ENCODE measurements around the gene RASGRP3.

RASGRP3 gene

DNA sequence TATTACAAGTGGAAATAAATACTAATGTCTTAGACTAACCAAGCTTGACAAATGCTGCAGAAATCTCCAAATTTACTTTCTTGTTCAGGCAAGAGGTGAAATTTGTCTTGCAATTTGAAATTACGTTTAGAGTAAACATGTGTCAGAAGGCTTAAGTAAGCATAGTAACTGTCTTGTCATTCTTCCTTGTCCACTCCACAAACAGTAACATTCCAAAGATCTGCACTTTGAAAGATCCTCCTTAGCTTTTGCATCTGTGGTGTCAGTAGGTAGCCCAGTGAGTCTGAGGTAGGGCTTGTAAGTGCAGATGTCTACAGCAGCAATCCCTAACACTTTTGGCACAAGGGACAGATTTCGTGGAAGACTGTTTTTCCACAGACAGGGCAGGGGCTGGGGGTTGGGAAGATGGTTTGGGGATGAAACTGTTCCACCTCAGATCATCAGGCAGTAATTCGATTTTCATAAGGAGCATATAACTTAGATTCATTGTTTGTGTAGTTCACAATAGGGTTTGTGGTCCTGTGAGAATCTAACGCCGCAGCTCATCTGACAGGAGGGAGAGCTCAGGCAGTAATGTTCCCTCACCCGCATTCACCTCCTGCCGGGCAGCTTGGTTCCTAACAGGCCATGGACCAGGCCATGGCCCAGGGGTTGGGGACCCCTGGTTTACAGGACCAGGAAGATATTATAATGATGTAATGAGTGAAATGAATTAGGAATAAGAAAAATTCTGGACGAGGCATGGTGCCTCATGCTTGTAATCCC is 18.6 kb downstream of the RASGRP3 start:
- no peak for DNase-seq

GRCh38 chr2:33495683-33496082 is 19.2 kb downstream of the RASGRP3 start:
- DNase-seq, result no peak

DNA sequence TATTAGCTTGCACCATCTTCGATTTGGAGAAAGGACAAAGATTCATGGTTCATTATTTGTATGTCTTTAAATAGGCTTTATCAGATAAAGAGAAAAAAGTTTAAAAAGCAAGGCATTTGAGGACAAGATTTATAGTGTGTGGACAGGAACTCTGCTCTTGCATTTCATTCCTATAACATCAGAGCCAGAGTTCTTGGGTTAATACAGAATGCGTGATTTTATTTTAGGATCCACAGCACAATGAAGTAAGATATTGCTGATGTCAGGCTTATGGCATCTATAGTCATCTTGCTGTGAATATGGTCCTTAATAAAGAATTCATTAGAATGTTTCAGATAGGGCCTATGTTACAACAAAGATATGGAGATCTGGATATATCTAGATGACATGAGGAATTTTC is 19.7 kb downstream of the RASGRP3 start:
- DNase-seq, result no peak

GRCh38 chr2:33496726-33497125 is 20.3 kb downstream of the RASGRP3 start:
- DNase-seq, result no peak

GRCh38 chr2:33497221-33497650 is 20.8 kb downstream of the RASGRP3 start:
- no peak for DNase-seq

DNA sequence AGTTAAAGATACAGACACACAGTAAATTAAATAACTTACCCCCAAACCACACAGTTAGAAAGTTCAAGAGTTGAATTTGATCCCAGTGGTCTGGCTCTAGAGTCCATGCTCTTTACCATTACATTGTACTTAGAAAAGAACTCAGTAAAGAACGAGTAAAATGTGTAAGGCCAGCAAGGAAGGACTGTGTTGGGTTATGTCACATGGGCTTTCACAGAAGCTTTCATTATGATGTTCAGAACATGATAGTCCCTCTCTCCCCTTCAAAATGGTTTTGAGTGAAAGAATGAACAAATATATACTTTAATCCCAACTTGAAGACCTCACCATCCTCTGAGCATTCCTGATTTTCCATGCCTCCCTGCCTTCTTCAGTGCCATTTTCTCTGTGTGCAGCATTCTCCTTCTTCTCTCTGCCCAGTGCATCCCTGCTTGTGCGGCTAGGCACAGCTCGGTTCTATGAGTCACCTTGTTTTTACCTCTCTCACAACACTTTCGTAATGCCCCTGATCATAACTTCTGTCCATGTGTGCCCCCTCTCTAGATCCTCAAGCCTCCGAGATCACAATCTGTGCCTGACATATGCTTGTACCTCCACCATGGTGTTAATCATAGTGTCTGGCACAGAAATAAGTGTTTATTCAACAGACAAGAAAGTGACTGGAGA is 22.0 kb downstream of the RASGRP3 start:
- no peak for DNase-seq

DNA sequence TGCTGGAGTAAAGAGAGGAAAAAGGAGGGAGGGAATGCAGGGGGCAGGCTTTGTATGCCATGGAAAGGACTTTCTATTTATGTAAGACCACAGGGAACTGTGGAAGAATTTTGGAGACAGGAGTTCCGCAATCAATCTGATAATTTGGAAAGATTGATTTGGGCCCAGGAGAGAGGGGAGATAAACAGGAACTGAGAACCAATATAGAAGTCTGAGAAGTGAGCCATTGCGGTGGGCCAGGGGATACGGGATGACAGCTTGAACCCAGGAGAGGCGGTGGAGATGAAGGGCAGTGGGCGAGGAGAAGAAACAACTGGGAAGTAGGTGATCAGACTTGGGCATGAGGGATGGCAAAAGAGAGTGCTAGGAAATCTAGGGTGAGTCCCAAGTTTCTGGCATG is 23.7 kb downstream of the RASGRP3 start:
- DNase-seq, result no peak

- no peak for DNase-seq
Observed at GRCh38 chr2:33502025-33502424, 25.6 kb downstream of the RASGRP3 start.

- no peak for DNase-seq
Observed at GRCh38 chr2:33503002-33503401, 26.6 kb downstream of the RASGRP3 start.

- no peak for DNase-seq
Observed at GRCh38 chr2:33505966-33506365, 29.5 kb downstream of the RASGRP3 start.

DNA sequence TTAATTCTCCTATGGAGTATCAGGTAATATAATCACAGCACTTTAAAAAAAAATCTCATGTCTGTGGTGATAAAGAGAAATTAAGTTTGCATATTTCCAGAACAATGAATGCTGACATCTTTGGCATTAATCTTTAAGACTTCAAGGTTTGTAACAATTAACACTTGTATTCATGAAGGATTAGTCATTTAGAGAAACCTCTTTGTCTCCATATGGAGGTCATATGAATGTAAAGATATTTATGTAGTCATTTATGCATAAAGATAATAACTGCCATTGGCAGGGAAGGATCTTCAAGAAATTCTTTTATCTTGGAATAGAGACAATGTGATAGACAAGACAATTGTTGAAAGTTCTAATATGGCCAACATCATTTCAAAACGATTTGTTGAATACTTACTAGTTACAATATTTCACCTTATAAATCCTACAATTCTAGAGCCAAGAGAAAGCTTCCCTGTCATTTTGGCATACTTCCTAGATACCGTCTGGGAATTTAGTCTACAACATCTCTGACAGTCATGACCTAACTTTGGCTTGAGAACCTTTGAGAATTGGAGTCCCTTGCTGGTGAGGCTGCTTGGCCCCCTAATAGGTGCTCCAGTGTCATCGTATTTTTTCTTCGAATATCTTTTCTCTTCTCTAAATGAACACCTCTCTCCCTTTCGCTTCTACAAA is 33.6 kb downstream of the RASGRP3 start:
- DNase-seq, result no peak

DNA sequence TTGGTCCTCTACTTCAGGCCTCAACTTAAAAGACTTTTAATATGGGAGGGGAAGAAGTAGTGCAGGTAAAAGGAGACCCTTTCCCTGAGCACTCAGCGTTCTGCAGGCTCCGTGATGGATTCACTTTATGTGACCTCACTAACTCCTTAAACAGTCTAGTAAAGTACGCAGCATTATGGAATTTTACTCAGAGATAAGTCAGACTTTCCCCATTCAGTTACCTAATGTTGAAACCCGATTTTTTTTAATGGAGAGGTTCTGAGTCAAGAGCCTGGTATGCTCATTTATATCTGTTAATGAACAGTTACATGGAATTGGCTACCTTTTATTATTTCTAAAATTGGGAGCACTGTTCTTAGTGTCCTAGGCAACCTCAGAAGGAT is 34.1 kb downstream of the RASGRP3 start:
- DNase-seq, result no peak

DNA sequence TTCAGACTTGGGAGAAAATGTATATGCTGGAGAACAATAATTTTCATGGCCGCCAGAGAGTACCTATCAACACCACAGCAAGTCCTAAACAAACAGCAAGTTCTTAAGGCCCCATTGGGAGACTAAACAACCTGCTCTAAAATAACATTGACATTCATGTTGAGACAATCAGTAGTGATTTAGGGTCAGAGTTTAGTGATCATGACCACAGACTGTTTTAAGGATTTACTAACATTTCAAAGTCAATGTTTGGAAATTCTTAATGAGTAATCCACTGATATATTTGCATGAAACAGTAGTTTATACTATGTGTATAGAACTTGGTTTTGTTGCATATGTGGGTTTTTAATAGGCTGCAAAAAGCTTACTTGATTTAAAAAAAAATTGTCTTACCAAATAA is 34.7 kb downstream of the RASGRP3 start:
- DNase-seq, result no peak

DNA sequence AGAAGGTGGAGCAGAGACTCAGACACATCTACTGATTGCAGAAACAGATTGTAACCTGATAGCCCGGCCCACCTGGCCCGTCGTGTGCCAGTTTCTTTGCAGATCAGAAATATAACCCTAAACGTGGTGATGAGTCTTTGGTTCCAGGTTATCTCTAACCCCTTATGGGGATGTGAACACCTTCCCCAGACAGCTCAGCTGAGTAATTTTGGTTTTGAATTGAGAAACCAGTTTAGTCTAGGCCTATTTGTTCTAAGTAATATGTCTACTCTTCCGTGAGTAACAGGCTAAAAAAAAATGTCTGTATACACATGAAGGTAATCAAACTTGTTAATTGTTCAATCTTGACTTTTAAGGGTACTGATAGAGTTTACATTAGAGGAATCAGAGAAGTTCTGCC is 35.7 kb downstream of the RASGRP3 start:
- no peak for DNase-seq

GRCh38 chr2:33513480-33513879 is 37.0 kb downstream of the RASGRP3 start:
- DNase-seq, result no peak

GRCh38 chr2:33516456-33516995 is 40.1 kb downstream of the RASGRP3 start:
- no peak for DNase-seq

DNA sequence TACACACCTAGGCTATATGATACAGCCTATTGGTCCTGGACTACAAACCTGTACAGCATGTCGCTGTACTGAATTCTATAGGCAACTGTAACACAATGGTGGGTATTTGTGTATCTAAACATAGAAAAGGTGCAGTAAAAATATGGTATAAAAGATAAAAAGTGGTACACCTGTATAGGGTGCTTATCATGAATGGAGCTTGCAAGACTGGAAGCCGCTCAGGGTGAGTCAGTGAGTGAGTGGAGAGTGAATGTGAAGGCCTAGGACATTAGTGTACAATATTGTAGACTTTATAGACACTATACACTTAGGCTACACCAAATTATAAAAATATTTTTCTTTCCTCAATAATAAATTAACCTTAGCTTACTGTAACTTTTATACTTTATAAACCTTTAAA is 41.8 kb downstream of the RASGRP3 start:
- DNase-seq, result no peak

GRCh38 chr2:33518929-33519328 is 42.5 kb downstream of the RASGRP3 start:
- no peak for DNase-seq

GRCh38 chr2:33521791-33522281 is 45.4 kb downstream of the RASGRP3 start:
- no peak for DNase-seq

- no peak for DNase-seq
Observed at GRCh38 chr2:33522576-33522975, 46.1 kb downstream of the RASGRP3 start.

GRCh38 chr2:33525666-33526065 is 49.2 kb downstream of the RASGRP3 start:
- DNase-seq, result no peak

- no peak for DNase-seq
Observed at GRCh38 chr2:33526132-33526531, 49.7 kb downstream of the RASGRP3 start.

DNA sequence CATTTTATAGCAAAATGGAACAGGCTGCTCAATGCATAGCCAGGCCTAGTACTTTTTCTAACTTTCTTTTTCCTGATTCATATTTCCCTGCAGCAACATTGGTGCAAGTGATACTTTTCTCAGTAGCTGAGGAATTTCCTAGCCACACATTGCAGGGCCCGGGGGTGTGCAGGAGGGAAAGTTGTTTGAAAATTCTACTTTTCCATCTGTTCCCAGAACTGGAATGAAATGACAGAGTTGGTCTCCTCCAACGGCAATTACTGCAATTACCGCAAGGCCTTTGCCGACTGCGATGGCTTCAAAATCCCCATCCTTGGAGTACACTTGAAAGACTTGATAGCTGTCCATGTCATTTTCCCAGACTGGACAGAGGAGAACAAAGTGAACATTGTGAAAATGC is 50.5 kb downstream of the RASGRP3 start:
- DNase-seq, result no peak

Data from NCI-H345 (cell line).